Glomerular endothelial cell (primary cell): ENCODE measurements around the gene PRKAA1. TPM values are rescaled to one million over a fixed set of nuclear protein-coding genes. Genes with fewer than 3 reads are reported as not detected.
A peak's percentile ranks its signal among the peaks of the same experiment; 100 is the strongest.
"Not testable (repeated sequence)": the region's sequence is repeated elsewhere in the genome, so short reads cannot be mapped to it uniquely, and the experiment has no call there.

ENCODE experiments used
- DNase-seq: peaks from one replicate; pipeline ENCODE4 v3.0.0-alpha.2; 2011; ENCODE audit warnings: low read depth, low spot score; ENCODE audit errors: extremely low read depth
- total RNA-seq: library from RNA; depleted of rRNA; stranded (reverse); fragments of >200 nt; gene quantifications from 2 replicates; pipeline ENCODE4 v1.2.3, GENCODE V29; 2015

Gene PRKAA1
- total RNA-seq, 1 donor from 2014 or later, result 90.7 TPM

DNA sequence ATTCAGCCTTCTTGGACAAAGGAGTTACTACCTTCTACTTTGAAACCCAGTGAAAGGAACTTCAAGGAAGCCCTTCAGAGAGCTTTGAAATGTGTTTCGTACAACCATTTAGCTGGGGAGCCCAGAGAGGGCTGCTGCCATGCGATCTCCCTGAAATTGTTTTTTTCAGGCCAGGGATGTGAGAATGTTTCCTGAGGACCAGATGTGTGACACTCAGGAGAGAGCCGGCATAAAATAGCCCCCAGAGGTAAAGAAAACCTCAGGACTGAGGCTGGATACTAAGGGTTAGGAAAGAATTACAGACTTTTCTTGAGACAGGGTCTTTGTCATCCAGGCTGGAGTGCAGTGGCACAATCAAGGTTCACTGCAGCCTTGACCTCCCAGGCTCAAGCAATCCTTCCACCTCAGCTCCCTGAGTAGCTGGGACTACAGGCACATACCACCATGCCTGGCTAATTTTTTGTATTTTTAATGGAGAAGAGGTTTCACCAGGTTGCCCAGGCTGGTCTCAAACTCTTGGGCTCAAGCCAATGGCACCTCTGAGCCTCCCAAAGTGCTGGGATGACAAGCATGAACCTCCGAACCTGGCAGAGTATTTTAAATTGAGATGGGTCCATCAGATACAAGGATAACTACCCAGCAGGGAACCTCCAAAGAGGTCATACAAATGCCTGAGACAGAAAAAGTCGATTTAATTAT, 28.5 kb upstream of the PRKAA1 start:
- no peak for DNase-seq

DNA sequence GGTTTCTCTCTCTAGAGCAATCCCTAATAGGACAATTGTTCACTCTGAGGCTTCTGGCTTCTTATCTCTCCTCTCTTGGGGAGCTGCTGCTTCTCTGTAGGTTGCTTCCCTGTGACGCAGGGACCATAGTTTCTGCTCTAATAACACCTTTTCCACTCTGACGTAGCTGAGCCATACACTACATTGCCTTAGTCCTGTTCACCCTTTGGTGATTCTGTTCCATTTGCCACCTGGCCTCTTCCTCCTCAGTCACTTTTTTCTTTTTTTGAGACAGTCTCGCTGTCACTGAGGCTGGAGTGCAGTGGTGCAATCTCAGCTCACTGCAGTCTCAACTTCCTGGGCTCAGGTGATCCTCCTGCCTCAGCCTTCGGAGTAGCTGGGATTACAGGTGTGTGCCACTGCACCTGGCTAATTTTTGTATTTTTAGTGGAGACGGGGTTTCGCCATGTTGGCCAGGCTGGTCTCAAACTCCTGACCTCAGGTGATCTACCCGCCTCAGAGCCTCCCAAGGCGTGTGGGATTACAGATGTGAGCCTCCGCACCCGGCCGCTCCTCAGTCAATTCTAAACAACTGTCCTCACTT, 27.4 kb upstream of the PRKAA1 start:
- DNase-seq, result not testable (repeated sequence)

DNA sequence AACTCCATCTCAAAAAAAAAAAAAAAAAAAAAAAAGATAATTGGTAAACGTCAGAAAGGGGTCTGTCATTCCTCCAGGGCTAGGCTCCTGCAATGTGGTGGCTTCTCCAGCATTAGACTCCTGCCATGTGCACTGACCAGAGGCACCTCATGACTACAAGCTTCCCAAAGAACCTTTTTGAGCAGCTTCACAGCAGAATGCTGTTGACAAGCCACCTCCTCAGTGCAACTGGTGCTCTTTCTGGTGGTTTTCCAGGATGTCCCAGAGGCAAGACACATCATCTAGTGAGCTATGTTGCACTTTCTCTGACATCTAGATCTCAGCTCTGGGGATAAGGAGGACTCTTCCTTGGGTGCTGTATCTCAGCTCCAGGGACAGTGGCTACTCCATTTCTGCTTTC, 25.3 kb upstream of the PRKAA1 start:
- no peak for DNase-seq

DNA sequence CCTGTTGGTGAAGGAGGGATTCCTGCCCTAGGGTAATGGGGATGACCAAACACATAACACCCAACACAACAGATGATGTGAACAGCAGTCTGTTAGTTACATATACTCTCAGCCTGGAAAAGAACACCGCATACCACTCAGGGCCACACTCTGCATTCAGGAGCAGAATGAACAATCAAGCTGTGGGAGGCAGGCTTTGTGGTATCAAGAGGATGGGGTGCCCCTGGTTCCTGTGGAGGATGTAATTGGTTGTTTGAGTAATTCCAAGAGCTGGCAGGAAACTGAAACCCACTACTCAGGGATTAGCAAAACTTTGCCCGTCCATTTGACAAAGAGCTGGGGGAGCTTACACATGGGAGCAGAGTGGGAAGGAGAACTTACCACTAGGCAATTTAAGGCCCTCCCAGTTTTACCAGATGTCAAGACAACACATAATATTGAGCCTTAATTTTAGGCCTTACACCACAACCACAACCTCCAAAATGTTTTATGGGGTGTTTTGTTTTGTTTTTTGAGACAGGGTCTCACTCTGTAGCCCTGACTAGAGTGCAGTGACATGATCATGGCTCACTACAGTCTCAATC, 15.6 kb upstream of the PRKAA1 start:
- DNase-seq, result no peak

DNA sequence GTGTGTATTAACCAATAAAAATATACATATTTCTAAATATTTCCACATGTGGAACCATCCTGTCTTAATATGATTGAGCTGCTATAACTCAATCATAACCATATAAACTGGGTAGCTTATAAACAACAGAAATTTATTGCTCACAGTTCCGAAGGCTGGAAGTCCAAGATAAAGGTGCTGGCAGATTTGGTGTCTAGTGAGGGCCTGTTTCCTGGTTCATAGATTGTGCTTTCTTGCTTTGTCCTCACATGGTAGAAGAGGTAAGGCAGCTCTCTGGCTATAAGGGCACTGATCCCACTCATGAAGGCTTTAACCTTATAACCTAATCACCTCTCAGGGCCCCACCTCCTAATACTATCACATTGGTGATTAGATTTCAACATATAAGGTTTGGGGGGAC, 14.0 kb upstream of the PRKAA1 start:
- no peak for DNase-seq

DNA sequence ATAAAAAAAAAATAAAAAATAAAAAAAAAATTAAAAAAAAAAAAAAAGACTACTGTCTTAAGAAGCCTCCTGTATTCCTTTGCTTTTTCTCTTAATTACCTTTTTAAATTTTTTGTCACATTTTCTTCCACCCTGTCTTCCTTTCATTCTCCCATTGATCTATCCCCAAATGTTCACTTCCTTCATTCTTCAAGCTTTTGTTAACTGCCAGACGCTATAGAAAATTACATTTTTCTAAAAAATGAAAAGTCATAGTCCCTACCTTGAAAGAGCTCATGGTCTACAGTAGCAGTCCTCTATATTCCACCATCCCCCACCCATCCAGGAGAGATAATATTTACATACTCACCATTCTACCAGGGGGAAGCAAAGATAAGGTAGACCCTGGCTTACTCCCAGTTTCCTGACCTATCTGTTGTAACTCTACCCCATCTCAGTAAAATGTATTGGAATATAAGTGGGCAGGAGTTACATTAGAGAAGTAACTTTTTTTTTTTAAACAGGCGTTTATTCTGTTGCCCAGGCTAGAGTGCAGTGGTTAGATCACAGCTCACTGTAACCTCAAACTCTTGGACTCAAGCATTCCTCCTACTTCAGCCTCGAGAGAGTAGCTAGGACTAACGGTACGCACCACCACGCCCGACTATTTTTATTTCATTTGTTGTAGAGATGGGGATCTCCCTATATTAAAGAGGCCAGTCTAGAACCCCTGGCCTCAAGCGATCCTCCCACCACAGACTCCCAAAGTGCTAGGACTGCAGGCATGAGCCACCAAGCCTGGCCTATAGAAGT, 3.8 kb upstream of the PRKAA1 start:
- no peak for DNase-seq

DNA sequence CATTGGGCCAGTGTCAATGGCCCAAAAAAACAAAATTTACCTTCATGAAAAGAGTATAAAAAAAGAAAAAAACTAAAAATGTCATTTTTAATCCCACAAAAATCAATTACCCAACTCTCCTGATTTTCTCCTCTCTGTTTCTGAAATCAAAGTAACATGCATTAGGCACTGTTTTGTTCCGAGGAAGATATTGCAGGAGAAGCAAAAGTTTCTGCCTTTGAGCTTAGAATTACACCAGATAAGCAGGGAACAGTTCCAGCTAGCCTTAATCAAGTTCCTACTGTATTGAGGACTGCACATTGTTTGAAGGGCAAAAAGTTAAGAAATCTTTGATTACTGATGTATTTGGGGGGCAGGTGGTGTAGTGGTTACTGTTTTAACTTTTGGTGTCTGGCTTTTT, 1.1 kb upstream of the PRKAA1 start:
- DNase-seq, result no peak

DNA sequence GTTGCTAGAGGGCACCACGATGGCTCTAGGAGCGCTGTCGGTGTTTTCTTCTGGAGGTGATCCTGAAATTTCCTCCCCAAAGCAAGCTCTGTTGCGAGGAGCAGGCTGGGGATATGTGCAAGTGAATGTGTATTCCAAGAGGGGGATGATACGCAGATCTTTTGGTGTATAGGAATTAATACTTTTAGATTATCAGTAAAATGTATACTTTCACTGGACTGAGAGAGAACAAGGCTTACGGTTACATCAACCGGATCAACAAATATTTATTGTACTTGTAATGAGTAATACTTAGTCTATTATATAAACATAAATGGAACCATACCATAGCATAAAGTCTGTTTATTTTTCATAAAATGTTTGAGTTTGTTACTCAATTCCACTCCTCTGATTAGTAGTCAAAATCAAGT, 632 bp upstream of the PRKAA1 start:
- DNase-seq, result peak; percentile 25

DNA sequence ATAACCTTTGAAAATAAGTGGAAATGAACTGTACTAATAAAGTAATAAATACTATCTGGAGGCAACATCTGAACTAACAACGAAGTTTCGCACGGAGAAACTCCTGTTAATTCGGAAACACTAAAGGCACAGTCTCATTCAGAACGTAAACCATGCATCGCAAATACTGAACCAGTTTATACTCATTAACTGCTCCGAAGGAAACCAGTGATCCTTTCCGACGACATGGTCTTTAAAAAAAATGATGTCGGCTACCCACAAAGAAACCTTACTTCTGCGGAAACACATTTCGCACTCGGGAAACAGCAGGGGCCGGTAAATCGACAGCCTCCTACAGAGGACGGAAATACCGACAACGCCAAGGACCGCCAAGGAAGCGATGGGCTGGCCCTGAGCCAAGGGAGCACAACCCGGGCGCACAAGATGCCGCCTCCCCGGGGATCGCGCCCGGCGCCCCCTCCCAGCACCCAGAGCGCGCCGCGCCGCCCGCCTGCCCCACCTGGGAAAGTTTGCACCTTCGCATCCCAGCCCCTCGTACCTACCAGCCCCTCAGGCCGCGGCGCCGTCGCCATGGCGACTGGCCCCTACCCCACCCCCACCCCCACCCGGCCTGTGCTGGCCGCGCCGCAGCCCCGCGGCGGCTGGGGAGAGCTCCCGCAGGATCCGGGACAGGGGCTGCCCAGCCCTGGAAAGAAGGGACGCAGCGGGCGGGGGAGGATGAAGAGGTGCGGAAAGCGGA, 732 bp downstream of the PRKAA1 start:
- peak; percentile 58 for DNase-seq

DNA sequence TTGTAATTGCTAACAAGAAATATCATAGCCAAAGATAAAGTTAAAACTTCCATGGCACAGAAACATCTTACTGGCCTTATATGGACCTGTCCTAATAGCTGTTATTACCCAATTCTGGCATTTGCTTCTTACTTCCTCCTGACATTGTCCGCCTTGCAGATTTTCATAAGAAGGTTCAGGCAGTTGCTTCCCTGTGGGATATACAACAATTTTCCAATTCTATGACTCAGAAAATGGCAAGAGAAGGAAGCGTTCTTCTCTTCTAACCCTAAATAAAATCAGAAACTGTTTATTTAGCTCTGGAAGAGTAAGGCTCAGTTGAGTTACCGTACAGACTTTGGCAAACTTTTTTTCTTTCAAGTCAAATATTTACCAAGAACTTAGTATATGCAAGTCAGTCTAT, 1.7 kb downstream of the PRKAA1 start:
- no peak for DNase-seq

DNA sequence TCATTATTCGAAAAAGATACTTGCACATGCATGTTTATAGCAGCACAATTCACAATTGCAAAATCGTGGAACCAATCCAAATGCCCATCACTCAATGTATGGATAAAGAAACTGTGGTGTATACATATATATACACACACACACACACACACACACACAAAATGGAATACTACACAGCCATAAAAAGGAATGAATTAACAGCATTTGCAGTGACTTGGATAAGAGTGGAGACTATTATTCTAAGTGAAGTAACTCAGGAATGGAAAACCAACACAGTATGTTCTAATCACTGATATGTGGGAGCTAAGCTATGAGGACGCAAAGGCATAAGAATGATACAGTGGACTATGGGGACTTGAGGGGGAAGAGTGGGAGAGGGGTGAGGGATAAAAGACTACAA, 3.3 kb downstream of the PRKAA1 start:
- DNase-seq, result not testable (repeated sequence)

DNA sequence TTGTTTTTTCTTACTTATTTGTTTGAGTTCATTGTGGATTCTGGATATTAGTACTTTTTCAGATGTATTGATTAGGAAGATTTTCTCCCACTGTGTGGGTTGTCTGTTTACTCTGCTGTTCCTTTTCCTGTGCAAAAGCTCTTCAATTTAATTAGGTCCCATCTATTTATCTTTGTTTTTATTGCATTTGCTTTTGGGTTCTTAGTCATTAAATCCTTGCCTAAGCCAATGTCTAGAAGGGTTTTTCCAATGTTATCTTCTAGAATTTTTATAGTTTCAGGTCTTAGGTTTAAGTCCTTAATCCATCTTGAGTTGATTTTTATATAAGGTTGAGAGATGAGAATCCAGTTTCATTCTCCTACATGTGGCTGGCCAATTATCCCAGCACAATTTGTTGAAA, 3.8 kb downstream of the PRKAA1 start:
- DNase-seq, result not testable (repeated sequence)

DNA sequence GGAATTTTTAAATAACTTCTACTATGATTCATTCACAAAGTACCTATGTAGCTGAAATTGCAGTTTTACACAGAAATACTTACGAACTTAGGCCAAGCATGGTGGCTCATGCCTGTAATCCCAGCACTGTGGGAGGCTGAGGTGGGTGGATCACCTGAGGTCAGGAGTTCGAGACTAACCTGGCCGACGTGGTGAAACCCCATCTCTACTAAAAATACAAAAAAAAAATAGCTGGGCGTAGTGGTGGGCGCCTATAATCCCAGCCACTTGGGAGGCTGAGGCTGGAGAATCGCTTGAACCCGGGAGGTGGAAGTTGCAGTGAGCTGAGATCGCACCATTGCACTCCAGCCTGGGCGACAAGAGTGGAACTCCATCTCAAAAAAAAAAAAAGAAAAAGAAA, 5.5 kb downstream of the PRKAA1 start:
- DNase-seq, result not testable (repeated sequence)

DNA sequence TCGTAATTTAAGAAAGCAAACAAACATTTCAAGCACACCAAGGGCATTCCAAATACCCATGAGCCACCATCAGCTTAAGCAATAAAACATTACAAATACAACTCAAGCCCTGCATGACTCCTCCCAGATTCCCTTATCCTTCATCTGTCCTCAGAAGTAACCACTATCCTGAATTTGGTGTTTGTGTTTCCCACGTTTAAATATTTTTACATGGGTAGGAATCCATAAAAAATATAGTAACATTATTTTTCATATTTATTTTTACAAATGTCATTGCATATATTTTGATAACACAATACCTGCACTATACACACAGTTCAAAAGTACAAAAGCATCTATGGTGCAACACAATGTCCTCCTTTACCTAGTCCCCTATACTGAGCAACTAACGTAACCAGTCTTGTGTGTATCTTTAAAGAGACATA, 6.4 kb downstream of the PRKAA1 start:
- DNase-seq, result no peak

DNA sequence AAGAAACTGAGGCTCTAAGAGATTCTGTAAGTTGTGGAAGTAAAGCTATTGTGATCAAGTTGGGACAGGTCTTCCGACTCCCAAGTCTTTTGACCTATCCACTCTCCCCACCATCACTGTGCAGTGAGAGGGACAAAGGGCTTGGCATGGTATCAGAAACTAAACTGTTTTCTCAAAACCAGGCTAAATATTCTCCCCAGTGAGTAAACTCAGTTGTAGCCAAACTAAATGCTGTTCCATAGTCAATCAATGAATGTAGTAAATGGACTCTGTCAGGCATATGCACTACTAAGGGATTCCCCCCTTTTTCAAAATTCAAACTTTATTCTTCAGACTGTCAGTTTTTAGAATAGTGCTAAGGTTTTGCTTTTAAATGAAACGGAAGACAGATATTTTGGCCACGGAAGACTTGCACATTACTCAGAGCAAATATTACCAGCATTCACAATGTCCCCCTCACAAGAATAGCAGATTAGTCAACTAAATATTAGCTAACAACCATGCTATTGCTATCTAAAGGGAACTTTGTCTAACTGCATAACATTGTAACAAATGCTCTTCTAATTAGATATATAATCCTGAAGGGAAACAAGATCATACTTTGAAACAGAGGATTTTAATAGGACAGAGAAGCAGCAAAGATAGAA, 7.1 kb downstream of the PRKAA1 start:
- no peak for DNase-seq

DNA sequence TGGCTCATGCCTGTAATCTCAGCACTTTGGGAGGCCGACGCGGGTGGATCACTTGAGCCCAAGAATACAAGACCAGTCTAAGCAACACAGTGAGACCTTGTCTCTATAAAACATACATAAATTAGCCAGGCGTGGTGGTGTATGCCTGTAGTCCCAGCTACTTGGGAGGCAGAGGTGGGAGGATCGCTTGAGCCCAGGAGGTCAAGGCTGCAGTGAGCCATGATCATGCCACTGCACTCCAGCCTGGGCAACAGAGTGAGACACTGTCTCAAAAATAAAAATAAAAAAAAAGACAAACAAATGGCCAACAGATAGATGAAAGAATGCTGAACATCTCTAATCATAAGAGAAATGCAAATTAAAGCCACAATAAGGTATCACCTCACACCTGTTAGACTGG, 9.2 kb downstream of the PRKAA1 start:
- DNase-seq, result not testable (repeated sequence)

DNA sequence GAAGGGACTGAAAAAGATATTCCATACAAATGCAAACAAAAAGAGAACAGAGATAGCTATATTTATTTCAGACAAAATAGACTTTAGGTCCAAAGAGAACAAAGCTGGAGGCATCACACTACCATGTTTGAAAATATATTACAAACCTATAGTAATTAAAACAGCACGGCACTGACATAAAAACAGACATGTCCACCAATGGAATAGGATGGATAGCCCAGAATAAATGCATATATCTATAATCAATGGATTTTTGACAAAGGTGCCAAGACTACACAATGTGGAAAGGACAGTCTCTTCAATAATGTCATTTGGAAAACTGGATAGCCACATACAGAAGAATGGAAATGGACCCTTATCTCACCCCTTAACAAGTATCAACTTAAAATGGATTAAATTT, 10.2 kb downstream of the PRKAA1 start:
- DNase-seq, result no peak

DNA sequence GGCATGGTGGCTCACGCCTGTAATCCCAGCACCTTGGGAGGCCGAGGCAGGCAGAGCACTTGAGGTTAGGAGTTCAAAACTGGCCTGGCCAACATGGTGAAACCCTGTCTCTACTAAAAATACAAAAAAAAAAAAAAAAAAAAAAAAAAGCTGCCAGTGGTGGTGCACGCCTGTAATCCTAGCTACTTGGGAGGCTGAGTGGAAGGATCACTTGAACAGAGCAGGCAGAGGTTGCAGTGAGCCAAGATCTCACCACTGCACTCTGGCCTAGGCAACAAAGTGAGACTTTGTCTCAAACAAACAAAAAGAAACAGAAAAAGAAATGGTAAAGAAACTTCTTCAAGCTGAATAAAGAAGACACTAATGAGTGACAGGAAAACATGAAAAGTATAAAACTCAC, 11.5 kb downstream of the PRKAA1 start:
- DNase-seq, result not testable (repeated sequence)

DNA sequence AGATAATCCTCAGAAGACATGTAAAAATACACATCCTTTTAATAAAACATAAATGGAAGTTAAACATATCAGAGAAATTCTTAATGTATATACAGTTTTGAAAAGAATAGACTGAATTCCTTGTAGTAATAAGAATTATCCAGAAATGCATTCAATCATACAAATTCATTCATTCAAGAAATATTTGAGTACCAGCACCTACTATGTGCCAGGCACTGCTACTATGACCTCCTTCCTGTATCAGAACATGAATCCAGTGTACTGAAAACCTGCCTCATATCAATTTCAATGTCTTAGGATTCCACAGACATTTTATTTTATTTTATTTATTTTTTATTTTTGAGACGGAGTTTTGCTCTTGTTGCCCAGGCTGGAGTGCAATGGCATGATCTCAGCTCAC, 13.3 kb downstream of the PRKAA1 start:
- DNase-seq, result no peak

DNA sequence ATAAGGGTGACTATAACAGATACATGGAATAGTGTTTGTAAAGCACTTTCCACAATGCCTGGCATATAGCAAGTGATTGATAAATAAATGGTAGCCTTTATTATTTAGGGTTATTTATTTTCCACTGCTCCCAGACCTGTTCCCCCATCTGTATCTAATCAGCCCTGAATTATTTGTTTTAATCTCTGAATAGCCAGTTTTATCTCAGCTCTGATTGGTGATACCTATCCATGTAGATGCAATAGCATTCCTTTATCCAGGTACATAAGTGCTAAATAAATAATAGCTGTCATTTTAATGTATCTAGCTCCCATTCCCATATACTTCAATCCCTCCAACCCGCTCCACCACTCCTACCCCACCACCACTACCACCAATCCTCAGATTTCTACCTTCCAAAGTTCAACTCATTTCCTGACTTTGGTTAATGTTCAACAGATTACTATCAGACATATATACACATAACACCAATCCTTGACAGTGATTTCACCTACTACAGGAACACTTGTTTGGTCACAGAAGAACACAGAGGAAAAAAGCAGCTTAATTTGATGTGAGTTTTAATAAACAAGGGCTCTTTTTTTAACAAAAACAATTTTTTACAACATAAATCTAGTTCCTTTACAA, 14.0 kb downstream of the PRKAA1 start:
- DNase-seq, result no peak
